Panc1 (cell line): Measurements from ENCODE around the gene ANXA3.

Experiments
- CTCF ChIP-seq: fragments of 450-650 bp; IDR thresholded peaks from 2 replicates; pipeline ENCODE4 v1.5.1; 2017; ENCODE audit warnings: mild to moderate bottlenecking
- POLR2AphosphoS5 ChIP-seq: IDR thresholded peaks from 2 replicates; pipeline ENCODE4 v1.6.1; 2012; ENCODE audit warnings: mild to moderate bottlenecking, low read depth, low read length, moderate library complexity
- REST ChIP-seq, 2 experiments: IDR thresholded peaks; 2 replicates each; pipeline ENCODE4 v1.6.1; 2011 to 2012; ENCODE audit warnings: low read depth in 2 of 2, control low read depth in 1 of 2, low read length in 1 of 2, mild to moderate bottlenecking in 1 of 2, moderate library complexity in 1 of 2; ENCODE audit not compliant: insufficient read depth in 1 of 2
- SIN3A ChIP-seq: IDR thresholded peaks from 2 replicates; pipeline ENCODE4 v1.6.1; 2012; ENCODE audit warnings: low read depth, mild to moderate bottlenecking, low read length, moderate library complexity, borderline replicate concordance; ENCODE audit not compliant: insufficient read depth
- TCF7L2 ChIP-seq: IDR thresholded peaks from 2 replicates; pipeline ENCODE4 v1.6.1; 2011; ENCODE audit warnings: mild to moderate bottlenecking, low read depth, low read length, inconsistent platforms

GRCh38 chr4:78527555-78527954, 24.0 kb upstream of the ANXA3 start:
- no peak for TF ChIP-seq CTCF
- TF ChIP-seq POLR2AphosphoS5: no peak
- no peak for TF ChIP-seq REST (IDR thresholded peaks at IDR 0.05; ENCODE audit: insufficient read depth in 1 of 2, low read depth in 2 of 2, low read length in 1 of 2)
- TF ChIP-seq SIN3A: no peak
- no peak for TF ChIP-seq TCF7L2
